NCI-H1436 treated with DMSO at 0.1 percent for 48 hours (cell line): ENCODE measurements around the gene TEAD3.
"Not testable (repeated sequence)": the region's sequence is repeated elsewhere in the genome, so short reads cannot be mapped to it uniquely, and the experiment has no call there.

Experiments used
- DNase-seq: peaks from one replicate; lab custom pipeline; 2025; lab: John Stamatoyannopoulos, UW

The TEAD3 gene

DNA sequence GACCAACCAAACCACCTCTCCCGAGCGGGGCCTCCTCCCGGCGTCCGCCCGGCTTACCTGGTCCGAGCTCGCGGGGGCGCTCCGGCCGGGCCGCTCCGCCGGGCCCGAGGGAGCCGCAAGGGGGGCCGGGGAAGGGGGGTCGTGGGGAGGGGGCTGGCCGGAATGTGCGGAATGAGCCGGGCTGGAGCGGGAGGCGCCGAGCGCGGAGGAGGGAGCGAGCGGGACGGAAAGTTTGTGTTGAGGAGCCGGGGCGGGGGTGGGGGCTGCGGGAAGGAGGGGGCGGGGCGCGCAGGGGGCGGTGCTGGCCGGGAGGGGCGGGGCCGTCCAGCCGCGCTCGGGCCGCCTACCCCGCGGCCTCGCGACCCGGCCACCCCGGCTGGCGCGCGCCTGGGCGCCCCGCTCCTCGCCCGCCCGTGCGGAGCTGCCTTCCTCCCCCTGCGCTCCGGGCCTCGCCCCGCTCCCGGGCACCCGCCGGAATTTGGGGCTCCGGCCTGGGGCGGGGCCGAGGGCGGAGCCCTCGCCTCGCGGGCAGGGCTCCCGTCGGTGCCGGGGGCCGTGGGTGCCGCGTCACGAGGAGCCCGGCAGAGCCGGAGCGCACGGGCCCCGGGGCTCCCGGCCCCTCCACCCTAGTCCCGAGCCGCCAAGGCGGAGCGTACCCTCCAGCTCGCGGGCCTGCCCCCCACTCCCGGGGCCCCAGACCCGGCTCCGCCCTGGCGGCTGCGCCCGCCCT lies at the start of gene TEAD3:
TEAD3 (minus strand) TSS at position 239 of the 730 bp plus-strand sequence.
- no peak for DNase-seq

- DNase-seq: no peak
Measured at GRCh38 chr6:35544769-35545361, 48.0 kb upstream of the TEAD3 start.

DNA sequence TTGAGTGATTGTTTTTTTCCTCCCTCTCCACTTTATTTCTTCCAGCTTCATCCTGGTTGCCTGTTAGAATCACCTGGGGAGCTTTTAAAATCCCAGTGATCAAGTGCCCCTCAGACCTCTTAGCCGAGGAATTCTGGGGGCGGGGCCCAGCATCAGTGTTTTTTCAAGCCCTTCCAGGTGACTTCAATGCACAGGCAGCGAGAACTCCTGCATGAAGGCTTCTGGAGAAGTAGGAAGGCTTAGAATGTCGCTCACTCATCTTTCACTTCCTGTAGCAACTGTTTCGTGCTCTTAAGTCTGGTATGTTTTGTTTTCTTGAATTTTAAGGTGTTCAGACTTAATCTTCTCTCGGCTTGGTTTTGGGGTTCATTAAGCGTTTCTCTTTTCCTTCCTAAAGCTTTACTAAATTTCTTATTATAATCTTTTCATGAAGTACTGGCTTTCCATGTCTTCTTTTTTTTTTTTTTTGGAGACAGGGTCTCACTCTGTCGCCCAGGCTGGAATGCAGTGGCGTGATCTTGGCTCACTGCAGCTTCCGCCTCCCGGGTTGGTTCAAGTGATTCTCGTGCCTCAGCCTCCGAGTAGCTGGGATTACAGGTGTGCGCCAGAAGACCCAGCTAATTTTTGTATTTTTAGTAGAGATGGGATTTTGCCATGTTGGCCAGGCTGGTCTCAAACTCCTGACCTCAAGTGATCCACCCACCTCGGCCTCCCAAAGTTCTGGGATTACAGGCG lies 46.7 kb upstream of the TEAD3 start:
- DNase-seq: no peak

GRCh38 chr6:35541836-35542235 lies 45.0 kb upstream of the TEAD3 start:
- DNase-seq: no peak

DNA sequence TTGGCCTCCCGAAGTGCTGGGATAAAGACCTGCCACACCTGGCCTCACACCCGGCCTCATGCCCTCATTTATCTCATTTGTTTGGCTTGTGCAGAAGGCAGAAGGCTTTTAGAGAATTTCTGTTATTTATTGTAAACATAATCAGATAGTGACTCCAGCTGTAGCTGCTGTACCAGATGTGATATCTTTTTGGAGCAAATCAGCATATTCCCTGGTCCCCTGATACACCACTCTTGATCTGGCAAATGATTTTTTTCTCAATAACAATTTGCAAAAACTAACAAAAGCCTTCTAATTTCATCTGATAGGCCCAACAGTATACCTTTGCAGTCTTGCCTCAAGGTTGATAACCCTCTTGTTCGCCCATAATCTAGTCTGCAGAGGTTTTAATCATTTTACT lies 42.3 kb upstream of the TEAD3 start:
- DNase-seq: no peak

- DNase-seq: not testable (repeated sequence)
Measured at GRCh38 chr6:35535847-35536246, 39.0 kb upstream of the TEAD3 start.

DNA sequence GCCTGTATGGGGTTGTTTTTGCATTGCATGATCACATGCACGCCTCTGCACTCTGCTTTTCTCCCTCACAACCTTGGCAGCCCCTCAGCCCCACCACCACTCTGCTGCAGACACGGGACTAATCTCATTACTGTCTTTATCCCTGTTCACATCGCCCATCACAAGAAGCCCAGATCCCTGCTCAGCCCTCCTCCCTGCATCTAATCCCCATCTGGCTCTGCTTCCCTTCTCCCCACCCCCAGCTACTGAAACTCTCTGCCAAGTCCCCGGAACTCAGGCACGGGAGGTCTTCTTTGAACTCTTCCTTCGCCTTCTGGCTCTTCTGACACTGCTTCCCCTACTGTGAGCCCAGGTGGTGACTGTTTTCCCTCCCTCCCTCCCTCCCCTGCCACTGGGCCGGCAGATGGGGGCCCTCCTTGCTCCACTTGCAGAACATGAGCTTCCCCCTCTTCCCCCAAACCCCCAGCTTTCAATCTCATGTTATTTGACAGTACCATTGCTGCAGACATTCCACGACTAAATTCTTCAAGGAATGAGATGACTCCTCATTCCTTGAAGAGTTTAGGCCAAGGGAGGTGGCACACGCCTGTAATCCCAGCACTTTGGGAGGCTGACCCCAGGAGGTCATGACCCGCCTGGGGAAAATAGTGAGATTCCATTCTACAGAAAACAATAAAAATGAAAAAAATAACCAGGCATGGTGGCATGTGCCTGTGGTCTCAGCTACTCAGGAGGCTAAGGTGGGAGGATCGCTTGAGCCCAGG lies 37.7 kb upstream of the TEAD3 start:
- DNase-seq: no peak

GRCh38 chr6:35533981-35534380 lies 37.1 kb upstream of the TEAD3 start:
- DNase-seq: no peak

- DNase-seq: no peak
Measured at GRCh38 chr6:35532126-35532525, 35.2 kb upstream of the TEAD3 start.

GRCh38 chr6:35524380-35525020 lies 27.6 kb upstream of the TEAD3 start:
- no peak for DNase-seq

DNA sequence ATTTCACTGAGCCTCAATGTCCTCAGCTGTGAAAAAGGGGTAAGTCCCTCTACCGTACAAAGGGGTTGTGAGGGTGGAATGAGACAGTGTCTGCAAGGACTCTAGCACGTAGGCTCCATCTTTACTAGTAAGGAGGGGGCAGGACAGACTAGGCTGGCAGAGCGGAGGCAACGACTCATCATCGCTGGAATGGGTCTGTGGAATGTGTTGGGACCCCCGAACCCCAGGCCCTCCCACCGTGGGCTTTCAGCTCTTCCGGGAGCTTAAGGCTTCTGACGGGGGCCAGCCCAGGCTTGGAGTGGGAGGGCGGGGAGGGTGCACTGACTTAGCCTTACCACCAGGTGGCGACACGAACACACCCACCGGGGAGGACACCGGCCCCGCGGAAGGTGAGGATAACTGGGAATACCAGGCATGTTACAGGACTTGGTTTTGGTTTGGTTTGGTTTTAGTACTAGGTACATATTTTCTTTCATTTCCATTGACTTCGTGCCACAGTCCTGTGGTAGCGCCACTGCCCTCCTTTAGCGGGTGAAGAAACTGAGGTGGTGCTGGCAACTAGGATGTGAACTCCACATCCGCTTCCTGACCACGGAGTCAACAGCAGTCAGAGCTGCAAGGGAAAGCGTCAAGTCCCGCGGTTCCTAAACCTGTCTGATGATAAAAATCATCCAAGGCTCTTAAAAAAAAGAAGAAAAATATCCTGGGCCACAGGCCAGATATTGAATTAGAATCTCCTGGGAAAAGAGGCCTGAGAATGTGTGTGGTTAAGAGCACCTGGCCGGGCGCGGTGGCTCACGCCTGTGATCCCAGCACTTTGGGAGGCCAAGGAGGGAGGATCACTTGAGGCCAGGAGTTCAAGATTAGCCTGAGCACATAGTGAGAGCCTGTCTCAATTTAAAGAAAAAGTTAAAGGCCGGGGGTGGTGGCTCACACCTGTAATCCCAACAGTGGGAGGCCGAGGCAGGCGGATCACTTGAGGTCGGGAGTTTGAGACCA lies 26.1 kb upstream of the TEAD3 start:
- peak; percentile 1 for DNase-seq

- no peak for DNase-seq
Measured at GRCh38 chr6:35522151-35522550, 25.3 kb upstream of the TEAD3 start.

- no peak for DNase-seq
Measured at GRCh38 chr6:35521235-35521634, 24.4 kb upstream of the TEAD3 start.

DNA sequence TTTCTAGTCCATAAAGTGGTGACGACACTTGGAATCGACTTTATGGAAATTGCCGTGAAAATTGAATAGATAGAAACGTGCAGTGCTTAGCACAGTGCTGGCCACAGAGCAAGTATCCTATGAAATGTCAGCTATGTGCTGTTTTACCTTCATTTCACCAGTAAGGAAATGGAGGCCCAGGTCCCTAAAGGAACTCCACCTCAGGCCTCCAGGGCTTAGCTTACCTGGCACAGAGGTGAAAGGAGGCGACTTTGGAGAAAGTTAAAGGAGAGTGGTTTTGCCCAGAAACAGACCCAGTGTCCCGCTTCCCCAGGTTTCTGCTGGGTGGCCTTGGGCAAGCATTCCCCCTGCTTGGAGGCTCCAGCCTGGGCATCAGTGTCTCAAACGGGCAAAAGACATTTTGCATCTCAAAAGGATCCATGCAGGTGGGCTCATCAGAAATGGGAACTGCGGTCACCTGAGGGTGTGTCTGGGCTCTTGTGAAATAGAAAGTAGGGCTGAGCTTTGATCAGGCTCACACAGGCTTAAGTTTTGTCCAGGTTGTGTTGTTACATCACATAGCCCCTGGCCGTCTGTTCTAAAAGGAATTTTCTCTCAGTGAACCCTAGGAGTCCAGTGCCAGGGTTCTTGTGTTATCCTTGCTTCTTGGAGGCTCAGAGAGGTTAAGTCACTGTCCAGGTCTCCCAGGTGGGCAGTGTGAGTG lies 22.6 kb upstream of the TEAD3 start:
- no peak for DNase-seq

- DNase-seq: no peak
Measured at GRCh38 chr6:35518566-35519312, 21.9 kb upstream of the TEAD3 start.

DNA sequence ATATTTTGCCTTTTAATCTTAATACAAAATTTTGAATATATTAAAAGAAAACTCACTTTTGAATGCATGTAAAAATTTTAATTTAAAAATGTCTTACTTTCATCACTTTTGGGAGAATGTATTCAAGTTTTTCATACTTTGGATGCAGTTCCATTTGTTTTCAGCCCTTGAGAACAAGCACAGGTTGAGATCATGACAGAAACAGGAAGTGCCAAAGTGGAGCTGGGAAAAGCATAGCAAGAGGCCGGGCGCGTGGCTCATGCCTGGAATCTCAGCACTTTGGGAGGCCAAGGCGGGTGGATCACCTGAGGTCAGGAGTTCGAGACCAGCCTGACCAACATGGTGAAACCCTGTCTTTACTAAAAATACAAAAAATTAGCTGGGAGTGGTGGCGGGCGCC lies 21.1 kb upstream of the TEAD3 start:
- DNase-seq: not testable (repeated sequence)

GRCh38 chr6:35516712-35517111 lies 19.8 kb upstream of the TEAD3 start:
- DNase-seq: no peak

DNA sequence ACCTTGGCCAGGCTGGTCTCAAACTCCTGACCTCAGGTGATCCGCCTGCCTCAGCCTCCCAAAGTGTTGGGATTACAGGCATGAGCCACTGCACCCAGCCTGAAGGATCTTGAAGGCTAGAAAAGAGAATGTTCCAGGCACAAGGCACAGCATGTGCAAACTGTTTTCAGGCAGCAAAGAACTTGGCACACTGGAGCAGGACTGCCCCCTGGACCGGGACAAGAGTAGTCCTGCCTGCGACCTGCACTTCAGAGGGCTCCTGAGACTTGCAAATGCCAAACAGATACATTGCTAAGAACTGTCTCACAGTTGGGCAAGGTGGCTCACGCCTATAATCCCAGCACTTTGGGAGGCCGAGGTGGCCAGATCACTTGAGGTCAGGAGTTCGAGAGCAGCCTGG lies 19.1 kb upstream of the TEAD3 start:
- not testable (repeated sequence) for DNase-seq

GRCh38 chr6:35514587-35514986 lies 17.7 kb upstream of the TEAD3 start:
- no peak for DNase-seq
